ENCODE measurements around the gene ATP4B. TPM values are rescaled to one million over a fixed set of nuclear protein-coding genes. Genes with fewer than 3 reads are reported as not detected.

Gene ATP4B
- total RNA-seq = not detected in 2 replicates

DNA sequence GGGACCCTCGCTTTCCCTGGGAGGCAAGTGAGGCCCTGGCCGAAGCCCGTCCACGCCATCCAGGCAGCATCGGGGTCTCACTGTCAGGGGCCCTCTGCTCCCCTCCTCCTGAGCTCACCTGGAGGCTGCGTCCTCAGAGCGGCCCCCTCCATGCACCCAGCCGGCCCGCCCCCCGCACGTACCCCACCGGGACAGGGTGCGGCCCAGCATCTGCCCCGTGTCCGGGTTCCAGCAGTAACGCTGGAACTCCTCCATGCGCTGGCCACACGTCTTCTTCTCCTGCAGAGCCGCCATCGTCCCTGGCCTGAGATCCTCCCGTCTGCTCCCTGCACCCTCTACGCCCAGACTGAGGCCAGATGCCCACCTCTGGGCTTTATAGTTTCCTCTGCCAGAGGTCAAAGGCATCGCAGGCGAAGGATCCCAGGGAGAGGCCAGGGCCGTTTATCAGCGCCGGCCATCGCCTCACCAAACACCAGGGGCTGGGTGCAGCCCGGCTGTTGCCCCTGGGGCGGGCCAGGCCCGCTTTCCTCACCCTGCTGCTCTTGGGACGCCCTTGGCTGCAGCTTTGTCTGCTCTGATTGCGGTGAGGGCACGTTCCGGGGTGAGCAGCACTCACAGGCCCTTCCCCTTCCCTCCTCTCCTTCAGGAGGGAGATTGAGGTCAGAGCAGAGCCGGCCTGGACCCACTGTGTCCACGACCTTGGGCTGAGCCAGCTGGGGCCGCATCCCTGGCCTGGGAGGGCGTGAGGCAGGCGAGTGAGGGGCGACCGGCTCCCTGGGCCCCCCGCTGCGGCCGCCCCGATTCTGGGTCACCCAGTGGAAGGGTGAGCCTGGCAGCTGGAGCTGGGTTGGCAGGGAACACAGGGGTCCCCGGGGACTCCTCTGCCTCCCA lies at the start of gene ATP4B:
ATP4B (minus strand) TSS at position 348 of the 891 bp plus-strand sequence; CDS start at position 294, 54 bp downstream.
- intact Hi-C loops (cut with micrococcal nuclease) = no loop called here

GRCh38 chr13:113672002-113672651 lies 14.1 kb upstream of the ATP4B start:
- intact Hi-C loops (cut with micrococcal nuclease) = no loop called here

GRCh38 chr13:113671066-113672001 lies 13.3 kb upstream of the ATP4B start:
- intact Hi-C loops (cut with micrococcal nuclease) = no loop called here

GRCh38 chr13:113670541-113670940 lies 12.5 kb upstream of the ATP4B start:
- intact Hi-C loops (cut with micrococcal nuclease) = no loop called here

- intact Hi-C loops (cut with micrococcal nuclease) = no loop called here
Observed at GRCh38 chr13:113669755-113670341, 11.8 kb upstream of the ATP4B start.

DNA sequence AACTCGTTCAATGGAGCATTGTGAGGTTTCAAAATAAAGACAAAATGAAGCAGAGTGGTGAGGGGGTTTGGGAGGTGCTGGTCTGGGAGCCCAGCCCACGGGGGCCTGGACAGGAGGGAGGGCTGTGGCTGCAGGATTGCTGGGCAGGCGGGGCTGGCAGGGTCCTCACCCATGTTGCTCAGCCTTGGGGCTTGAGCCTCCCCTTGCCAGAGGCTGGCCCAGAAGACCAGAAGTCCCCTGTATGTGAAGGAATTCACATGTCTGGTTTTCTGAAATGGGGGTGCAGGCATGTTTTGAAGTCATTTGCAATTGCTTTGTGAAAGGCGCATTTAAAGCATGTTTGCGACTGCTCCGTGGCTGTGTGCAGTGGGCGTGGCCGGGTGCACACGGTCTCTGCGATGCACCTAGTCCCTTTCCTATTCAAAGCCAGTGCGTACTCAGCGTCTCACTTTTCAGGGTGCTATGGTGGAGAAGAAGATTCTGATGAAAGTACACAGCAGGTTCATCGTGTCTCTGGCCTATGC lies 11.3 kb upstream of the ATP4B start:
- intact Hi-C loops (cut with micrococcal nuclease) = no loop called here

GRCh38 chr13:113668491-113668971 lies 10.5 kb upstream of the ATP4B start:
- intact Hi-C loops (cut with micrococcal nuclease) = no loop called here

- intact Hi-C loops (cut with micrococcal nuclease) = no loop called here
Observed at GRCh38 chr13:113667771-113668490, 9.9 kb upstream of the ATP4B start.

GRCh38 chr13:113666951-113667701 lies 9.1 kb upstream of the ATP4B start, which contains the start of gene GRK1:
Gene GRK1, plus strand, starts transcription at chr13:113667219. Its CDS starts 168 bp downstream, at chr13:113667387.
- intact Hi-C loops (cut with micrococcal nuclease) = no loop called here

DNA sequence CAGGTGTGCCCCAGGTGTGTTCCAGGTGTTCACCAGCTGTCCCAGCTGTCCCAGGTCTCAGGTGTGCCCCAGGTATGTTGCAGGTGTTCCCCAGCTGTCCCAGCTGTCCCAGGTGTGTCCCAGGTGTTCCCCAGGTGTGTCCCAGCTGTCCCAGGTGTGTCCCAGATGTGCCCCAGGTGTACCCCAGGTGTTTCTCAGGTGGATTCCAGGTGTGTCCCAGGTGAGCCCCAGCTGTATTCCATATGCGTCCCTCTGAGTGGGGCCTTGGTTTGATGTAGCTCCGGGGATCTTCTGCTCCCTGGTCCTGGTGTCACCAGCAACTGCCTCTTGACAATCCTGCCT lies 8.3 kb upstream of the ATP4B start:
- intact Hi-C loops (cut with micrococcal nuclease) = no loop called here

DNA sequence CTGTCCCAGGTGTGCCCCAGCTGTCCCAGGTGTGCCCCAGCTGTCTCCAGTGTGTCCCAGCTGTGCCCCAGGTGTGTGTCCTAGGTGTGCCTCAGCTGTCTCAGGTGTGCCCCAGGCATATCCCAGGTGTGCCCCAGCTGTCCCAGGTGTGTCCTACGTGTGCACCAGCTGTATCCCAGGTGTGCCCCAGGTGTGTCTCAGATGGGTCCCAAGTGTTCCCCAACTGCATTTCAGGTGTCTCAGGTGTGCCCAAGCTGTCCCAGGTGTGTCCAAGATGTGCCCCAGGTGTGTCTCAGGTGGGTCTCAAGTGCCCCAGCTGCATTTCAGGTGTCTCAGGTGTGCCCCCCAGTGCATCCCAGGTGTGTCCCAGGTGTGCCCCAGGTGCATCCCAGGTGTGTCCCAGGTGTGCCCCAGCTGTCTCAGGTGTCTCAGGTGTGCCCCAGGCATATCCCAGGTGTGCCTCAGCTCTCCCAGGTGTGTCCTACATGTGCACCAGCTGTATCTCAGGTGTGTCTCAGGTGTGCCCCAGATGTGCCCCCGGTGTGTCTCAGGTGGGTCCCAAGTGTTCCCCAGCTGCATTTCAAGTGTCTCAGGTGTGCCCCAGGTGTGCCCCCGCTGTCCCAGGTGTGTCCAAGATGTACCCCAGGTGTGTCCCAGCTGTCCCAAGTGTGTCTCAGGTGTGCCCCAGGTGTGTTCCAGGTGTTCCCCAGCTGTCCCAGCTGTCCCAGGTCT lies 7.8 kb upstream of the ATP4B start:
- intact Hi-C loops (cut with micrococcal nuclease) = no loop called here

DNA sequence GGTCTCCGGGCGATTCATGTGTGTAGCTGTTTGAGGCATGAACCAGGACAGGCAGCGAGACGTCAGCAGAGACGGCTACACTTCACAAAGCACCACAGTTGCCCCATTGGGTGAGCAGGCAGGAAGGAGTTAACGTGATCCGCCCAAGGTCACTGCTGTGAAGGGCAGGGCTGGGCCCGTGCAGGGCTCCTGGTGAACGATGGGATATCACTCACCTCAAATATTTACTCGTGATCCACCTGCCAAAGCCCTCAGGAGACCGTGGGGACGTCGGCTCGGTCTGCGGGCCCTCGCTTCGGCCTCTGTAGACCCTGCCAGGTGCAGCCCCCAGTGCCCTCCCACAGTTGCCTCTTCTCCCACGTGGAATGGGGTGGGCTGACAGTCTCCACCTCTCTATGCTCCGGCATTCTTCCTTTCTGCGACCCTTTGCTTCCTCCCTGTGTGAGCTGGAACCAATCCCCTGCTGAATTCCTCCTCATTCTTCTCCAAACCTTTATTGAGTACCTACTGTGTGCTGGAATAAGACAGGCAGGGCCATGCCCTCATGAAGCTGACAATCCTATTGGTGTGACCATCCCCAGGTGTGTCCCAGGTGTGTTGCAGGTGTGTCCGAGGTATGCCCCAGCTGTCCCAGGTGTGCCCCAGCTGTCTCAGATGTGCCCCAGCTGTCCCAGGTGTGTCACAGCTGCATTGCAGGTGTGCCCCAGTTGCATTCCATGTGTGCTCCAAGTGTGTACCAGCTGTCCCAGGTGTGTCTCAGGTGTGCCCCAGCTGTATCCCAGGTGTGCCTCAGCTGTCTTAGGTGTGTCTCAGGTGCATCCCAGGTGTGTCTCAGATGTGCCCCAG lies 7.0 kb upstream of the ATP4B start:
- intact Hi-C loops (cut with micrococcal nuclease) = no loop called here

DNA sequence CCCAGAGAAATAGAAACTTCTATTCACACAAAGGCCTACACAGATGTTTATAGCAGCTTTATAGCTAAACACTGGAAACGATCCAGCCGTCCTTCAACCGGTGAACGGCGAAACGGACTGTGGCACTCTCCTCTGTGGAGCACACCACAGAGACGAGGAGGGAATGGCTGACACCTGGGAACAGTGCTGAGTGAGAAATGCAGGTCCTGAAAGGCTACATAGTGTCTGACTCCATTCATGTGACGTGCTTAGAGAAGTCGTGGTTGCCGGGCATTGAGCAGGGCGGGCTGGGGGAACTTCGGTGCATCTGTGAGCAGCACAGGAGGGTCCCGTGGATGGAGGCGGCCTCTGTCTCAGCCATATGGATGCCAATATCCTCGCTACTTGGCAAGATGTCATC lies 5.9 kb upstream of the ATP4B start:
- intact Hi-C loops (cut with micrococcal nuclease) = no loop called here

GRCh38 chr13:113661509-113661908 lies 3.5 kb upstream of the ATP4B start:
- intact Hi-C loops (cut with micrococcal nuclease) = no loop called here

DNA sequence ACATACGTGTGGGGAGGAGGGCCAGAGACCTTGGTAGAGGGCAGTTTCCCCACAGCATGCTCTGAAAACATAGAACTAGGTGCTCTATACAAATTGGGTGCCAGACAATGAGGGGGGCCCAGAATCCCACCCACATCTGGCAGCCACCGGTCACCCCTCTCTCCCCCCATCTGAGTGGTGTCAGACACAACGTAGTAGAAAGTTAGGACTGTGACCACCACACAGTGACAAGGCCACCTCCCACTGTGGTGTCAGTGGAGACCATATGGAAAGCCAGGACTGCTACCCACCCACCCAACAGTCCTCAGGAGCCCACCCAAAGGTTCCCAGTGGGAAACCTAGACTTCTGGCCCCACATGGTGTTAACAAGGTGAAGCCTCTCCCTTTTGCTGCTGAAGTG lies 2.1 kb upstream of the ATP4B start:
- intact Hi-C loops (cut with micrococcal nuclease) = no loop called here

DNA sequence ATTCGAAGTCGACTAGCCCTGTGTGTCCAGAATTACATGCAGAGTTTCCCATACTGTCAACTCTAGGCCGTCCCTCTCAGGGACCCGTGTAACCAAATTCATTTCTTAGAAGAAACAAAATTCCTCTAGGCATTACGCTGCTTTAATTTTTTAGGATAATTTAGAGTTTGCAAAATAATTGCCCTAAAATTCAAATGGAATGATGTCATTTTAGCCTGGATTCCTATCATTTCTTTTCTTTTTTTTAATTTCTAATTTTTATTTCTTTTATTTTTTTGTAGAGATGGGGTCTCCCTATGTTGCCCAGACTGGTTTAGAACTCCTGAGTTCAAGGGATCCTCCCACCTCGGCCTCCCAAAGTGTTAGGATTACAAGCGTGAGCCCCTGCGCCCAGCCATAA lies 1.3 kb upstream of the ATP4B start:
- intact Hi-C loops (cut with micrococcal nuclease) = no loop called here

DNA sequence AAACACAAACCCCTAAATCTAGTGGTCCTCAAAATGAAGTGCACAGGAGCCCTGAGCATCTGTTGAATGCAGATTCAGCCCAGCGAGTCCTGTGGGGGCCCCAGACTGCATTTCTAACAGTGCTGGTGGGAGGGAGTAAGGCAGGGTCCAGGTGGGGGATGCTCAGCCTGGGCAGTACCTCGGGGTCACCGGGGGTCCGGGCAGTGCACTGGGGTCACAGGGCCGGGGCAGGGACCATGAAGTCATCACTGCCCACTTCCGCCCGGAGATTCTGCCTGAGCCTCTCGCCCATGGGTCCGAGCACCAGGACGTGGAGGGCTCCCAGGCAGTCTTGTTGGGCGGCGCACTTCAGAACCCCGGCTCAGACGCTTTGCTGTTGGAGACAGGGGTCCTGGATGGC lies 838 bp upstream of the ATP4B start:
- intact Hi-C loops (cut with micrococcal nuclease) = no loop called here
